Transverse colon (tissue), 4 donors: ENCODE results near the gene EME2. TPM values are rescaled to one million over a fixed set of nuclear protein-coding genes. Genes with fewer than 3 reads are reported as not detected.

Source experiments
- DNase-seq: peaks from one replicate; pipeline ENCODE4 v3.0.0-alpha.2; 2019
- H3K27ac ChIP-seq, 4 donors: fragments of 200-600 bp; sonication (generic); 2 replicates each; pipeline ENCODE4 v1.5.1; 2016 to 2018; ENCODE audit warnings: inconsistent platforms in 4 of 4
- H3K27me3 ChIP-seq: fragments of 200-600 bp; sonication (generic); 2 replicates; pipeline ENCODE4 v1.5.1; 2017; ENCODE audit warnings: inconsistent platforms
- H3K36me3 ChIP-seq, 4 donors: fragments of 200-600 bp; sonication (generic); 2 replicates each; pipeline ENCODE4 v1.5.1; 2017 to 2019; ENCODE audit warnings: inconsistent platforms in 4 of 4
- H3K4me1 ChIP-seq, 4 donors: fragments of 200-600 bp; sonication (generic); 2 replicates each; pipeline ENCODE4 v1.5.1; 2017 to 2020; ENCODE audit warnings: inconsistent platforms in 4 of 4
- H3K4me3 ChIP-seq, 4 donors: fragments of 200-600 bp; sonication (generic); 1 replicate in 1 of 4; 2 replicates in 3 of 4; pipeline versions ENCODE4 v1.5.1 to v1.6.1; 2017 to 2019; ENCODE audit warnings: inconsistent platforms in 4 of 4
- H3K9me3 ChIP-seq, 2 donors: fragments of 200-600 bp; sonication (generic); 2 replicates each; pipeline ENCODE4 v1.5.1; 2017 to 2019; ENCODE audit warnings: inconsistent platforms in 2 of 2
- EP300 ChIP-seq: sonication (generic); formaldehyde crosslinking; IDR thresholded peaks from one replicate; pipeline ENCODE4 v1.6.1; 2017; ENCODE audit warnings: antibody characterized with exemption, low read depth
- POLR2A ChIP-seq: fragments of 450-650 bp; IDR thresholded peaks from one replicate; pipeline ENCODE4 v1.6.1; 2016; ENCODE audit warnings: antibody characterized with exemption, mild to moderate bottlenecking, moderate library complexity
- POLR2AphosphoS5 ChIP-seq, 3 donors: sonication (generic); formaldehyde crosslinking; IDR thresholded peaks; one replicate each; pipeline ENCODE4 v1.6.1; 2016; ENCODE audit warnings: antibody characterized with exemption in 3 of 3
- whole genome bisulfite sequencing, 2 donors: methylation state at CpG; one replicate each; pipeline ENCODE4 v1.1.5; 2018; ENCODE audit warnings: low coverage in 1 of 2; 5-methylcytosine and 5-hydroxymethylcytosine counted together
- in situ Hi-C, 4 donors: fragments of 200-750 bp; cut with MboI; loops; one replicate each; pipeline versions ENCODE4 v1.15.0 to v1.15.1; 2017; ENCODE audit warnings: low sequenced_read_pairs in 3 of 4, low pct_ligation_motif_present in 1 of 4, low pct_unique_long_range_greater_than_20kb in 1 of 4
- intact Hi-C: fragments of 100-400 bp; cut with DNase I; formaldehyde crosslinking; loops from one replicate; pipeline ENCODE4 v1.15.1; 2023; ENCODE audit warnings: low total_unique reads
- total RNA-seq, 4 donors: library from RNA; depleted of rRNA; stranded (reverse); fragments of >200 nt; gene quantifications; one replicate each; pipeline ENCODE4 v1.1.0, GENCODE V29; 2016
- TF ChIP-seq, protein P1 (sequence below), 5 experiments: fragments of 200-600 bp in 3 of 5; fragments of 450-650 bp in 2 of 5; sonication (generic) in 3 of 5; IDR thresholded peaks; 1 replicate in 2 of 5; 2 replicates in 3 of 5; pipeline ENCODE4 v1.5.1; 2016 to 2017; ENCODE audit warnings: antibody characterized with exemption in 5 of 5, inconsistent platforms in 3 of 5, mild to moderate bottlenecking in 2 of 5, moderate library complexity in 1 of 5

Gene EME2
- total RNA-seq, 4 donors from 2014 or later, result 23.6 to 173 (median 45.4) TPM

DNA sequence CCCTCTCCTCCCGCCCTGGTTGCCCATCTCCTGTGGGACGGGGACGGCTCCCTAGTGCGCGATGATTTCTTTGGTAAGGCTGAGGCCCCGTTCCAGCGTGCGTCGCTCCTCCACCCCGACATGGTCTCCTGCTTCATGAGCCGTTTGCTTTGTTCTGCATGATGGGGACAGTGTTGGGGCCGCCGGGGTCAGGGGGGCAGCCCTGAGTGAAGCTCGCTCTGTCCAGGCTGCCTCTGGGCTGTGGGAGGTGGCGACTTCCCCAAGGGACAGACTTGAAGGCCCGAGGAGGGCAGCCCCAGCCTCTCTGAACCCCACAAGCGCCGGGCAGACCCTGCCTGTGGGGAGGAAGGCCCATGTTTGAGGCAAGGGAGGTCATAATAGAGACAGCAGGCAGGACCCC lies 13.7 kb upstream of the EME2 start:
- Histone ChIP-seq H3K27me3 (no peaks in the 10 kb centered on the region), H3K27ac (no peak overlapping the region), H3K4me1 (peaks cover 7 to 19% (median 13%) of the 10 kb centered on the region in 4 donors), H3K9me3 (no peaks in the 10 kb centered on the region), H3K4me3 (no peak overlapping the region), H3K36me3 (peaks cover 0 to 5% (median 0%) of the 10 kb centered on the region in 4 donors)
- TF ChIP-seq, protein P1, sequence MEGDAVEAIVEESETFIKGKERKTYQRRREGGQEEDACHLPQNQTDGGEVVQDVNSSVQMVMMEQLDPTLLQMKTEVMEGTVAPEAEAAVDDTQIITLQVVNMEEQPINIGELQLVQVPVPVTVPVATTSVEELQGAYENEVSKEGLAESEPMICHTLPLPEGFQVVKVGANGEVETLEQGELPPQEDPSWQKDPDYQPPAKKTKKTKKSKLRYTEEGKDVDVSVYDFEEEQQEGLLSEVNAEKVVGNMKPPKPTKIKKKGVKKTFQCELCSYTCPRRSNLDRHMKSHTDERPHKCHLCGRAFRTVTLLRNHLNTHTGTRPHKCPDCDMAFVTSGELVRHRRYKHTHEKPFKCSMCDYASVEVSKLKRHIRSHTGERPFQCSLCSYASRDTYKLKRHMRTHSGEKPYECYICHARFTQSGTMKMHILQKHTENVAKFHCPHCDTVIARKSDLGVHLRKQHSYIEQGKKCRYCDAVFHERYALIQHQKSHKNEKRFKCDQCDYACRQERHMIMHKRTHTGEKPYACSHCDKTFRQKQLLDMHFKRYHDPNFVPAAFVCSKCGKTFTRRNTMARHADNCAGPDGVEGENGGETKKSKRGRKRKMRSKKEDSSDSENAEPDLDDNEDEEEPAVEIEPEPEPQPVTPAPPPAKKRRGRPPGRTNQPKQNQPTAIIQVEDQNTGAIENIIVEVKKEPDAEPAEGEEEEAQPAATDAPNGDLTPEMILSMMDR (IDR thresholded peaks at IDR 0.05), result no peak
- DNase-seq, result no peak
- WGBS, 2 donors, result 93% methylated on average over 13 of the region's 18 CpGs; no CpG with 5 or more reads in 1 of the 2 donors
- in situ Hi-C loops (no loop called here), intact Hi-C loops (no loop called here)

DNA sequence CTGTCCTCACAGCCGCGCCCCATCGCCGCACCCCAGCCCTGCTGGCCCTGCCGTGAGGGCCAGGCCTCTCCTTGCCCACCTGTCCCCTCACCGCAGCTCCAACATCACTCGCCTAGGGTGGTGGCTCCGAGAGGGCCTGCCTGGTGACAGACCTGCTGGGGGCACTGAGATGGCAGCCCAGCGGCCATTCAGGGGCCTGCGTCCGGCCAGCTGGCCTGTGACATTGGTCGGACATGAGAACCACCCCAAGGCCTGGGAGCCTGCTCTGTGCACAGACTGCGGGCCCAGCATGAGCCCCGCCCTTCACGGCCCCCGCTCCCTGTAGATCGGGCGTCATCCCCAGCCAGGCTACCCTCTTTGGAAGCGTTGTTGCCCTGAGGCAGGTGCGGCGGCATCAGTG lies 13.1 kb upstream of the EME2 start:
- 95% methylated on average over 21 of the region's 21 CpGs; no CpG with 5 or more reads in 1 of the 2 donors for WGBS, 2 donors
- Histone ChIP-seq H3K36me3 (peaks cover 0 to 5% (median 0%) of the 10 kb centered on the region in 4 donors), H3K4me1 (peaks cover 7 to 19% (median 13%) of the 10 kb centered on the region in 4 donors), H3K27ac (no peak overlapping the region), H3K4me3 (no peak overlapping the region), H3K9me3 (no peaks in the 10 kb centered on the region), H3K27me3 (no peaks in the 10 kb centered on the region)
- no peak for TF ChIP-seq POLR2AphosphoS5 (IDR thresholded peaks at IDR 0.05)
- no peak for TF ChIP-seq EP300
- TF ChIP-seq POLR2A, result no peak
- TF ChIP-seq, protein P1 (IDR thresholded peaks at IDR 0.05), result no peak
- intact Hi-C loops, result no loop called here
- in situ Hi-C loops, result no loop called here
- no peak for DNase-seq

DNA sequence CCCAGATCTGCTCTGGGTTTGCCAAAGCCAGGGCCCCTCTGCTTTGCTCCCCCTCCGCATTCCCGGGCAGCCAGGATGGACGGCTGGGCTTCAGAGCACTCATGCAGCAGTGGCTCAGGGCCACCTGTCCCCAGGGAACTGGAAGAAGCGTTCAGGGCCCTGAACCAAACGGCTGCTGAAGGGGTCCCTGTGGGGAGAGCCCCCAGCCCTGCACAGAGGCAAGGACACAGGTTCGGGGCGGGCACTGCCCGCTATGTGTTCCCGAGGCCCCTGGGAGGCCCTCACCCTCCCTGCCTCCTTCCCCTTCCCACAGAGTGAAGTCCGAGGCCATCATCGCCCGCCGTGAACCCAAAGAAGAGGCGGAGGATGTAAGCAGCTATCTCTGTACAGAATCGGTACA lies 11.7 kb upstream of the EME2 start:
- Histone ChIP-seq H3K27ac (no peak overlapping the region), H3K4me3 (no peak overlapping the region), H3K4me1 (peaks cover 7 to 19% (median 13%) of the 10 kb centered on the region in 4 donors), H3K27me3 (no peaks in the 10 kb centered on the region), H3K36me3 (peaks cover 0 to 5% (median 0%) of the 10 kb centered on the region in 4 donors), H3K9me3 (no peaks in the 10 kb centered on the region)
- no peak for TF ChIP-seq POLR2AphosphoS5 (IDR thresholded peaks at IDR 0.05)
- TF ChIP-seq EP300, result no peak
- TF ChIP-seq, protein P1 (IDR thresholded peaks at IDR 0.05), result no peak
- intact Hi-C loops (no loop called here), in situ Hi-C loops (no loop called here)
- 91 to 94% methylated on average over 6 to 15 of the region's 15 CpGs for WGBS, 2 donors
- DNase-seq, result no peak

DNA sequence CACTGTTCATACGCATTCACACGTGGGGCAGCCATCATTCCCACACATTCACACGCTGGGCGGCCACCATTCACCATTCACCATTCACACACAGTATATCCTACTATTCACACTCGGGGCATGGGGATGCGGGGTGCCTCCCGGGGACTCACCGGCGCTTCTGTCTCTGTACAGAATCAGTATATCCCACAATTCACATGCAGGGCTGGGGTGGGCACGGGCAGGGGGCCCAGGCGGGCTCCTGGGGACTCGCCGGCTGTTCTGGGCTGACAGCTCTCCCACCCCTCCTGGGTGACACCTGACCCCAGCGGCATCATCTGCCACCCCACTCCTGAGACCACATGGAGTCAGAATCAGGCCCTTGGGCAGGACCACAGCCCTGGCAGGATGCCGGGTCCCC lies 10.9 kb upstream of the EME2 start:
- DNase-seq, result no peak
- intact Hi-C loops (no loop called here), in situ Hi-C loops (no loop called here)
- Histone ChIP-seq H3K4me3 (no peak overlapping the region), H3K9me3 (no peaks in the 10 kb centered on the region), H3K36me3 (peaks cover 0 to 9% (median 0%) of the 10 kb centered on the region in 4 donors), H3K27ac (no peak overlapping the region), H3K27me3 (no peaks in the 10 kb centered on the region), H3K4me1 (peaks cover 7 to 17% (median 13%) of the 10 kb centered on the region in 4 donors)
- 94% methylated on average over 14 of the region's 15 CpGs; no CpG with 5 or more reads in 1 of the 2 donors for WGBS, 2 donors
- TF ChIP-seq, protein P1 (IDR thresholded peaks at IDR 0.05), result no peak
- TF ChIP-seq POLR2AphosphoS5 (IDR thresholded peaks at IDR 0.05) (no peak), POLR2A (no peak), EP300 (no peak)
